HUES48 (cell line): ENCODE results near the gene NLGN2.

Experiments
- H3K27ac ChIP-seq: one replicate; pipeline ENCODE4 v1.7.0; 2013; ENCODE audit warnings: low read depth, low read length, inconsistent platforms
- H3K27me3 ChIP-seq: 2 replicates; pipeline ENCODE4 v1.6.1; 2013; ENCODE audit warnings: mild to moderate bottlenecking, low read length; ENCODE audit not compliant: control insufficient read depth, insufficient read depth
- H3K36me3 ChIP-seq: 2 replicates; pipeline ENCODE4 v1.6.1; 2013; ENCODE audit warnings: low read length; ENCODE audit not compliant: control insufficient read depth, insufficient read depth
- H3K4me1 ChIP-seq: 2 replicates; pipeline ENCODE4 v1.6.1; 2013; ENCODE audit warnings: mild to moderate bottlenecking, low read length; ENCODE audit not compliant: control insufficient read depth, insufficient read depth
- H3K4me3 ChIP-seq: 2 replicates; pipeline ENCODE4 v1.5.1; 2013; ENCODE audit warnings: mild to moderate bottlenecking, low read depth, low read length
- H3K9ac ChIP-seq: 2 replicates; pipeline ENCODE4 v1.6.1; 2013; ENCODE audit warnings: mild to moderate bottlenecking, low read depth, low read length, moderate library complexity
- H3K9me3 ChIP-seq: 2 replicates; pipeline ENCODE4 v1.6.1; 2013; ENCODE audit warnings: low read length; ENCODE audit not compliant: control insufficient read depth, insufficient read depth

NLGN2 gene

GRCh38 chr17:7438656-7439460 is 31.2 kb downstream of the NLGN2 start:
- H3K4me1 ChIP-seq = peaks cover 26% of the 10 kb centered on the region
- H3K27ac ChIP-seq = no peak overlapping the region
- H3K27me3 ChIP-seq = peaks cover 24% of the 10 kb centered on the region
- no peak overlapping the region for H3K9ac ChIP-seq
- no peaks in the 10 kb centered on the region for H3K36me3 ChIP-seq
- H3K4me3 ChIP-seq = peak overlapping the region; percentile 92
- H3K9me3 ChIP-seq = no peaks in the 10 kb centered on the region

- Histone ChIP-seq H3K4me1 (peaks cover 29% of the 10 kb centered on the region), H3K27ac (peak within 1 kb of the TSS; percentile 86), H3K4me3 (peak within 1 kb of the TSS; percentile 92), H3K36me3 (no peaks in the 10 kb centered on the region), H3K9me3 (no peaks in the 10 kb centered on the region), H3K27me3 (peaks cover 24% of the 10 kb centered on the region), H3K9ac (peak within 1 kb of the TSS; percentile 93)
Observed at GRCh38 chr17:7439462-7440112, 31.9 kb downstream of the NLGN2 start, which contains the start of gene FGF11. FGF11 (plus strand) TSS chr17:7439512; CDS start chr17:7439621, 109 bp downstream.

GRCh38 chr17:7440113-7440833 is 32.6 kb downstream of the NLGN2 start:
- H3K27ac ChIP-seq = peak overlapping the region; percentile 86
- peak overlapping the region; percentile 92 for H3K4me3 ChIP-seq
- no peaks in the 10 kb centered on the region for H3K9me3 ChIP-seq
- peak overlapping the region; percentile 93 for H3K9ac ChIP-seq
- H3K27me3 ChIP-seq = peaks cover 24% of the 10 kb centered on the region
- H3K4me1 ChIP-seq = peaks cover 31% of the 10 kb centered on the region
- no peaks in the 10 kb centered on the region for H3K36me3 ChIP-seq

- no peaks in the 10 kb centered on the region for H3K9me3 ChIP-seq
- peak overlapping the region; percentile 92 for H3K4me3 ChIP-seq
- peak overlapping the region; percentile 86 for H3K27ac ChIP-seq
- no peaks in the 10 kb centered on the region for H3K36me3 ChIP-seq
- H3K27me3 ChIP-seq = peaks cover 24% of the 10 kb centered on the region
- H3K9ac ChIP-seq = peak overlapping the region; percentile 93; the same call in 1 of the 2 replicates
- H3K4me1 ChIP-seq = peaks cover 31% of the 10 kb centered on the region
Observed at GRCh38 chr17:7440834-7441195, 33.2 kb downstream of the NLGN2 start.

- H3K27ac ChIP-seq = peak overlapping the region; percentile 46
- no peak overlapping the region for H3K9ac ChIP-seq
- no peaks in the 10 kb centered on the region for H3K9me3 ChIP-seq
- peaks cover 24% of the 10 kb centered on the region for H3K27me3 ChIP-seq
- peak overlapping the region; percentile 92 for H3K4me3 ChIP-seq
- peaks cover 28% of the 10 kb centered on the region for H3K4me1 ChIP-seq
- no peaks in the 10 kb centered on the region for H3K36me3 ChIP-seq
Observed at GRCh38 chr17:7441266-7441665, 33.6 kb downstream of the NLGN2 start.

GRCh38 chr17:7442142-7442541 is 34.5 kb downstream of the NLGN2 start:
- Histone ChIP-seq H3K9ac (no peak overlapping the region), H3K36me3 (no peaks in the 10 kb centered on the region), H3K4me3 (no peak overlapping the region), H3K27ac (no peak overlapping the region), H3K27me3 (peaks cover 24% of the 10 kb centered on the region), H3K9me3 (no peaks in the 10 kb centered on the region), H3K4me1 (peaks cover 30% of the 10 kb centered on the region)

- Histone ChIP-seq H3K9me3 (no peaks in the 10 kb centered on the region), H3K4me3 (no peak overlapping the region), H3K27me3 (peaks cover 10% of the 10 kb centered on the region), H3K36me3 (no peaks in the 10 kb centered on the region), H3K27ac (no peak overlapping the region), H3K9ac (no peak overlapping the region), H3K4me1 (peaks cover 18% of the 10 kb centered on the region)
Observed at GRCh38 chr17:7443499-7444485, 36.1 kb downstream of the NLGN2 start.

- no peaks in the 10 kb centered on the region for H3K36me3 ChIP-seq
- H3K27me3 ChIP-seq = no peaks in the 10 kb centered on the region
- H3K4me1 ChIP-seq = peaks cover 15% of the 10 kb centered on the region
- peak within 1 kb of the TSS; percentile 68 for H3K4me3 ChIP-seq
- no peaks in the 10 kb centered on the region for H3K9me3 ChIP-seq
- peak within 1 kb of the TSS; percentile 76 for H3K27ac ChIP-seq
- H3K9ac ChIP-seq = no peak within 1 kb of the TSS
Observed at GRCh38 chr17:7444682-7445618, 37.3 kb downstream of the NLGN2 start, which contains the start of gene CHRNB1. CHRNB1 (plus strand) TSS chr17:7445061; CDS start chr17:7445128, 67 bp downstream.

- no peaks in the 10 kb centered on the region for H3K27me3 ChIP-seq
- H3K9me3 ChIP-seq = no peaks in the 10 kb centered on the region
- H3K4me3 ChIP-seq = peak overlapping the region; percentile 68
- no peaks in the 10 kb centered on the region for H3K36me3 ChIP-seq
- H3K27ac ChIP-seq = peak overlapping the region; percentile 76
- no peak overlapping the region for H3K9ac ChIP-seq
- H3K4me1 ChIP-seq = peaks cover 15% of the 10 kb centered on the region
Observed at GRCh38 chr17:7445619-7445968, 37.9 kb downstream of the NLGN2 start.
